Gastroesophageal sphincter (tissue), 4 donors: ENCODE measurements around the gene MAGI3. TPM values are rescaled to one million over a fixed set of nuclear protein-coding genes. Genes with fewer than 3 reads are reported as not detected.

Source experiments
- ATAC-seq: fragments of 150-250 bp; one replicate; pipeline ENCODE4 v1.9.1; 2016; ENCODE audit warnings: mild to moderate bottlenecking, moderate library complexity
- H3K27ac ChIP-seq, 4 donors: fragments of 200-600 bp; sonication (generic) in 3 of 4; 1 replicate in 3 of 4; 2 replicates in 1 of 4; pipeline ENCODE4 v1.5.1; 2016 to 2019
- H3K27me3 ChIP-seq: fragments of 200-600 bp; sonication (generic); one replicate; pipeline ENCODE4 v1.5.1; 2019
- H3K36me3 ChIP-seq, 2 donors: fragments of 200-600 bp; sonication (generic); one replicate each; pipeline ENCODE4 v1.5.1; 2019; ENCODE audit warnings: control low read depth in 1 of 2
- H3K4me1 ChIP-seq, 3 donors: fragments of 200-600 bp; sonication (generic); 1 replicate in 2 of 3; 2 replicates in 1 of 3; pipeline ENCODE4 v1.5.1; 2016 to 2019; ENCODE audit warnings: control low read depth in 2 of 3
- H3K4me3 ChIP-seq, 2 donors: fragments of 200-600 bp; sonication (generic); one replicate each; pipeline ENCODE4 v1.5.1; 2019; ENCODE audit warnings: mild to moderate bottlenecking in 1 of 2, moderate library complexity in 1 of 2
- H3K9me3 ChIP-seq, 3 donors: fragments of 200-600 bp; sonication (generic); one replicate each; pipeline ENCODE4 v1.5.1; 2017 to 2019; ENCODE audit warnings: control low read depth in 2 of 3
- EP300 ChIP-seq: sonication (generic); formaldehyde crosslinking; IDR thresholded peaks from one replicate; pipeline ENCODE4 v1.6.1; 2017; ENCODE audit warnings: antibody characterized with exemption, mild to moderate bottlenecking
- POLR2A ChIP-seq, 2 donors: fragments of 450-650 bp; IDR thresholded peaks; one replicate each; pipeline ENCODE4 v1.6.1; 2017; ENCODE audit warnings: antibody characterized with exemption in 2 of 2, mild to moderate bottlenecking in 2 of 2, moderate library complexity in 1 of 2
- POLR2AphosphoS5 ChIP-seq: sonication (generic); formaldehyde crosslinking; IDR thresholded peaks from one replicate; pipeline ENCODE4 v1.6.1; 2017; ENCODE audit warnings: antibody characterized with exemption
- WGBS, 2 donors: methylation state at CpG; one replicate each; pipeline ENCODE4 v1.1.5; 2018; ENCODE audit warnings: low coverage in 1 of 2; 5-methylcytosine and 5-hydroxymethylcytosine counted together
- total RNA-seq, 4 donors: library from RNA; depleted of rRNA; stranded (reverse); fragments of >200 nt; gene quantifications; one replicate each; pipeline ENCODE4 v1.1.0, GENCODE V29; 2016
- TF ChIP-seq, protein P1 (sequence below), 4 experiments: fragments of 200-600 bp in 2 of 4; fragments of 450-650 bp in 2 of 4; sonication (generic) in 1 of 4; IDR thresholded peaks; one replicate each; pipeline ENCODE4 v1.5.1; 2017 to 2019; ENCODE audit warnings: antibody characterized with exemption in 4 of 4, mild to moderate bottlenecking in 2 of 4, moderate library complexity in 2 of 4

Gene MAGI3
- total RNA-seq, 4 donors from 2014 or later = 18.2 to 26.6 (median 22.7) TPM

DNA sequence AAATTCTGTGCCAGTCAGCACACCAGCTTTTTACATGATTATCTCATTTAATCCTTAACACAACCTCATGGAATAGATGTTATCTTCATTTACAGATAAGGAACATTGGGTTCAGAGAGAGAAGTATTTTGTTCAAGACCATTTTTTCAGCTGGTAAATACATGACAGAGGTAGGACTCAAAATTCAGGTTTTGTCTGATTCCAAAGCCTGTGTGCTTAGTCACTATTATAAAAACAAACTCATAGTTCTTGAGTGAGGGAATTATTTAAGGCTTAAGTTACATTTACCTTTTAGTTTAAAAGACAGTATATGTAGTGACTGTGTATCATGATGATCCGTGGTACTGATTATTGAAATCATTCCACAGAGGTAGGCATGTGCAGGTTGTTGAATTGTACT lies 125.2 kb downstream of the MAGI3 start:
- H3K27me3 ChIP-seq = no peaks in the 10 kb centered on the region
- H3K4me1 ChIP-seq = peaks cover 0 to 6% (median 0%) of the 10 kb centered on the region in 3 donors
- peaks cover 0 to 13% (median 0%) of the 10 kb centered on the region in 3 donors for H3K9me3 ChIP-seq
- H3K4me3 ChIP-seq = no peak overlapping the region
- ATAC-seq = no peak
- H3K36me3 ChIP-seq = no peaks in the 10 kb centered on the region
- WGBS, 2 donors = 84 to 100% methylated on average over 1 of the region's 1 CpG
- TF ChIP-seq POLR2A (IDR thresholded peaks at IDR 0.05) (no peak), EP300 (no peak)
- H3K27ac ChIP-seq = no peak overlapping the region

DNA sequence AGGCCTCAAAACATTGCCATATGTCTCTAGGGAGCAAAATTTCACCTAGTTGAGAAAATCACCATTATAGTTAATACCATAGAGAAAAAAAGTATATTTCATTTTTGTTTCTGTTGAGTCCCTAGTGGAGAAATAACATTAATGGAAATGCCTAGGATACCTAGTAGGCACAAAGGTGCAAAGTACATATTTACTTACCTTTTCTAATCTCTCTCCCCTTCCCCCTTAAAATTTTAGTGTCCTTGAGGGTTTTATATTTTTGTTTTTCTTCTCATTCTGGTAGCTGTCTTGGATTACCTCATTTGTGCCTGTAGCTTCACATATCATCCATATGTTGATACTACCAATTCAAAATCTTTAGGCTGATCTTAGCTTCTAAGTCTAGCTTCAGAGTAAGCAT lies 127.0 kb downstream of the MAGI3 start:
- no peaks in the 10 kb centered on the region for H3K36me3 ChIP-seq
- H3K9me3 ChIP-seq = no peaks in the 10 kb centered on the region
- H3K4me3 ChIP-seq = no peak overlapping the region
- no peaks in the 10 kb centered on the region for H3K27me3 ChIP-seq
- peaks cover 0 to 6% (median 0%) of the 10 kb centered on the region in 3 donors for H3K4me1 ChIP-seq
- ATAC-seq = no peak
- no peak overlapping the region for H3K27ac ChIP-seq
- TF ChIP-seq, protein P1, sequence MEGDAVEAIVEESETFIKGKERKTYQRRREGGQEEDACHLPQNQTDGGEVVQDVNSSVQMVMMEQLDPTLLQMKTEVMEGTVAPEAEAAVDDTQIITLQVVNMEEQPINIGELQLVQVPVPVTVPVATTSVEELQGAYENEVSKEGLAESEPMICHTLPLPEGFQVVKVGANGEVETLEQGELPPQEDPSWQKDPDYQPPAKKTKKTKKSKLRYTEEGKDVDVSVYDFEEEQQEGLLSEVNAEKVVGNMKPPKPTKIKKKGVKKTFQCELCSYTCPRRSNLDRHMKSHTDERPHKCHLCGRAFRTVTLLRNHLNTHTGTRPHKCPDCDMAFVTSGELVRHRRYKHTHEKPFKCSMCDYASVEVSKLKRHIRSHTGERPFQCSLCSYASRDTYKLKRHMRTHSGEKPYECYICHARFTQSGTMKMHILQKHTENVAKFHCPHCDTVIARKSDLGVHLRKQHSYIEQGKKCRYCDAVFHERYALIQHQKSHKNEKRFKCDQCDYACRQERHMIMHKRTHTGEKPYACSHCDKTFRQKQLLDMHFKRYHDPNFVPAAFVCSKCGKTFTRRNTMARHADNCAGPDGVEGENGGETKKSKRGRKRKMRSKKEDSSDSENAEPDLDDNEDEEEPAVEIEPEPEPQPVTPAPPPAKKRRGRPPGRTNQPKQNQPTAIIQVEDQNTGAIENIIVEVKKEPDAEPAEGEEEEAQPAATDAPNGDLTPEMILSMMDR (IDR thresholded peaks at IDR 0.05) = no peak
- no peak for TF ChIP-seq POLR2A (IDR thresholded peaks at IDR 0.05)
- TF ChIP-seq EP300 = no peak
- no peak for TF ChIP-seq POLR2AphosphoS5

DNA sequence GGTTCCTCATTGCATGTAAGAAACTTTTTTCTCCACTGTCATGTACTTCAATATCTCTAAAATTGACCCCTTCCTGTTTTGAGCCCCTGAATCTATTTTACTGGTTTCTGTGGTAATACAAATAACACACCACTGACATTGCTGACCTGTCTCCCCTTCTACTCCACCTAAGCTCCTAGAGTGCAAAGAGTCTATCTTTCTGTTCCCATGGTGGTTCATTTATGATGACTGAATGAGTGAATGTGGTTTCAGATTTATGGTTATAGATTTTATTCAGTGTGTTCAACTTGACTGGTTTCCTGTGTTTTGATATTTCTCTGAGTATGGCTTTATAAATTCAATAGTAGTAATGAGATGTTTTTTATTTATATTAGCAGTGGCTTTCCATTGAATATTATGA lies 127.7 kb downstream of the MAGI3 start:
- ATAC-seq = no peak
- Histone ChIP-seq H3K9me3 (no peaks in the 10 kb centered on the region), H3K4me1 (peaks cover 0 to 6% (median 0%) of the 10 kb centered on the region in 3 donors), H3K27me3 (no peaks in the 10 kb centered on the region), H3K4me3 (no peak overlapping the region), H3K36me3 (no peaks in the 10 kb centered on the region), H3K27ac (no peak overlapping the region)
- TF ChIP-seq POLR2A (IDR thresholded peaks at IDR 0.05) = no peak
- TF ChIP-seq, protein P1 (IDR thresholded peaks at IDR 0.05) = no peak

DNA sequence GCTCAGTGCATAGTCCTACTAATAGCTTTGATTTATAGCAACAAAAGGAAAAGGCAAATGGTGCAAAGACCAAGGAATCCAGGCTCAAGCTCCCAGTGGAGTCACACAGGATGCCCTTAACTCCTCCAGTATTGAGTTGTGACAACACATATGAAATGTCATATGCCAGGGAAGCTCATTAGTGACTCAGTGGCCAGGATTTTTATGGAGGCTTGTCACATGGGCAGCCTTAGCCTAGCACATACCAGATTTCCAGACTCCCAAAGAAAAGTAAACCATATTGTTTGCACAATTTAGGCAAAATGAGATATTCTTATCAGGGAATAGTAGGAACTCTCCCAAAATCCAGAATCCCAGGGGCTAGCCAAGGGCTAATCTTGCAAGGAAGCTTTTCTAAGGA lies 129.2 kb downstream of the MAGI3 start:
- Histone ChIP-seq H3K36me3 (no peaks in the 10 kb centered on the region), H3K9me3 (no peaks in the 10 kb centered on the region), H3K27me3 (no peaks in the 10 kb centered on the region), H3K4me3 (no peak overlapping the region), H3K4me1 (peaks cover 0 to 6% (median 0%) of the 10 kb centered on the region in 3 donors), H3K27ac (no peak overlapping the region)
- ATAC-seq = no peak
- TF ChIP-seq POLR2AphosphoS5 (no peak), EP300 (no peak), POLR2A (IDR thresholded peaks at IDR 0.05) (no peak)
- TF ChIP-seq, protein P1 (IDR thresholded peaks at IDR 0.05) = no peak

DNA sequence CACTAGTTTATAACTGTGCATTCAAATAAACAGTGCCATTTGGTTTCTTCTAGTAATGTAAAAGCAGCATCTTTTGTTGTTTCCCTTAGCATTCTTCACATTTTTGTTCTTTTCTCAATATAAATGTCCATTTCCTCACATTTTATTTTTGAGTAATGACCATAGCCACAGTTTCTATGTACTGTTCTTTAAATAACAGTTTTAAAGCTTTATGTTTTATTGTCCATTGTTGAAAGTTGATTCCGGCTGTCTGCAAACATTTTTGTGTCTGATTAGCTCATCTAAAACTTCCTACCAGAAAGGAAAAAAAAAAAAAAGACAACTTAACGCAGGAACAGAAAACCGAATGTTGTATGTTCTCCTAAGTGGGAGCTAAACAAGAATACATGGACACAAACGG lies 139.7 kb downstream of the MAGI3 start:
- Histone ChIP-seq H3K27ac (no peak overlapping the region), H3K9me3 (no peaks in the 10 kb centered on the region), H3K4me3 (no peak overlapping the region), H3K27me3 (no peaks in the 10 kb centered on the region), H3K4me1 (no peaks in the 10 kb centered on the region), H3K36me3 (no peaks in the 10 kb centered on the region)
- no peak for ATAC-seq
- 80% methylated on average over 1 to 4 of the region's 4 CpGs for WGBS, 2 donors
- TF ChIP-seq POLR2AphosphoS5 = no peak
- TF ChIP-seq, protein P1 (IDR thresholded peaks at IDR 0.05) = no peak
- TF ChIP-seq POLR2A (IDR thresholded peaks at IDR 0.05) = no peak
- TF ChIP-seq EP300 = no peak

DNA sequence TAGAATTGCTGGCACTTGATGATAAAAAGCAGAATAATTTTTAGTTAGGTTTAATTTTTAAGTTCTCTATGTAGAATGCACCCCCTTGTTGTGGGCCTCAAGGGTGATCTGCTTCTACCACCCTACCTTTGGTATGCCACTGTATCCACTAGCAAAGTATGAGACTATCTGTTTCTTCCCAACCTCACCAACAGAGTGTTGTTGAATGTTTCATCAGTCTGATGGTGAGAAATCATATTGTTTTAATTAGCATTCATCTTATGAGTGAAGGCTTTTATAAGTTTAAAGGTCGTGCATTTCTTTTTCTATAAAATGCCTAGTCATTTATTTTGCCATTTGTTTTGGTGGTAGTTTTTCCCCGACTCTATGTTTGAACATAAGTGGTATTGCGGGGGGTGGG lies 141.0 kb downstream of the MAGI3 start:
- no peaks in the 10 kb centered on the region for H3K9me3 ChIP-seq
- WGBS, 2 donors = 40 to 87% methylated on average over 1 to 3 of the region's 3 CpGs

More for the DNA sequence above, 141.0 kb downstream of the MAGI3 start:
- no peaks in the 10 kb centered on the region for H3K36me3 ChIP-seq
- H3K27ac ChIP-seq = no peak overlapping the region
- no peak overlapping the region for H3K4me3 ChIP-seq
- no peak for TF ChIP-seq EP300
- TF ChIP-seq POLR2AphosphoS5 = no peak
- no peak for TF ChIP-seq POLR2A (IDR thresholded peaks at IDR 0.05)
- TF ChIP-seq, protein P1 (IDR thresholded peaks at IDR 0.05) = no peak
- peaks cover 0 to 3% (median 0%) of the 10 kb centered on the region in 3 donors for H3K4me1 ChIP-seq
- ATAC-seq = no peak
- no peaks in the 10 kb centered on the region for H3K27me3 ChIP-seq
